OCI-LY3 (cell line): ENCODE data around the gene DDN.

Experiments used
- EZH2phosphoT487 ChIP-seq: fragments of 200-600 bp; shearing (Covaris generic); IDR thresholded peaks from 2 replicates; pipeline ENCODE4 v1.6.1; 2018; ENCODE audit warnings: antibody characterized with exemption, mixed run types, low read depth
- TF ChIP-seq, protein P1 (sequence below): fragments of 200-600, 300-600 bp; sonication (generic); IDR thresholded peaks from 2 replicates; pipeline ENCODE4 v1.5.1; 2014; ENCODE audit warnings: antibody characterized with exemption, low read length, low read depth

GRCh38 chr12:49015196-49015595 lies 16.0 kb upstream of the DDN start:
- TF ChIP-seq, protein P1, sequence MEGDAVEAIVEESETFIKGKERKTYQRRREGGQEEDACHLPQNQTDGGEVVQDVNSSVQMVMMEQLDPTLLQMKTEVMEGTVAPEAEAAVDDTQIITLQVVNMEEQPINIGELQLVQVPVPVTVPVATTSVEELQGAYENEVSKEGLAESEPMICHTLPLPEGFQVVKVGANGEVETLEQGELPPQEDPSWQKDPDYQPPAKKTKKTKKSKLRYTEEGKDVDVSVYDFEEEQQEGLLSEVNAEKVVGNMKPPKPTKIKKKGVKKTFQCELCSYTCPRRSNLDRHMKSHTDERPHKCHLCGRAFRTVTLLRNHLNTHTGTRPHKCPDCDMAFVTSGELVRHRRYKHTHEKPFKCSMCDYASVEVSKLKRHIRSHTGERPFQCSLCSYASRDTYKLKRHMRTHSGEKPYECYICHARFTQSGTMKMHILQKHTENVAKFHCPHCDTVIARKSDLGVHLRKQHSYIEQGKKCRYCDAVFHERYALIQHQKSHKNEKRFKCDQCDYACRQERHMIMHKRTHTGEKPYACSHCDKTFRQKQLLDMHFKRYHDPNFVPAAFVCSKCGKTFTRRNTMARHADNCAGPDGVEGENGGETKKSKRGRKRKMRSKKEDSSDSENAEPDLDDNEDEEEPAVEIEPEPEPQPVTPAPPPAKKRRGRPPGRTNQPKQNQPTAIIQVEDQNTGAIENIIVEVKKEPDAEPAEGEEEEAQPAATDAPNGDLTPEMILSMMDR, result no peak
- TF ChIP-seq EZH2phosphoT487, result no peak
